ENCODE measurements around the gene ATP2A3. TPM values are rescaled to one million over a fixed set of nuclear protein-coding genes. Genes with fewer than 3 reads are reported as not detected.

ATP2A3 gene
- total RNA-seq, 4 donors from 2014 or later = 78.6 to 231 (median 112) TPM

DNA sequence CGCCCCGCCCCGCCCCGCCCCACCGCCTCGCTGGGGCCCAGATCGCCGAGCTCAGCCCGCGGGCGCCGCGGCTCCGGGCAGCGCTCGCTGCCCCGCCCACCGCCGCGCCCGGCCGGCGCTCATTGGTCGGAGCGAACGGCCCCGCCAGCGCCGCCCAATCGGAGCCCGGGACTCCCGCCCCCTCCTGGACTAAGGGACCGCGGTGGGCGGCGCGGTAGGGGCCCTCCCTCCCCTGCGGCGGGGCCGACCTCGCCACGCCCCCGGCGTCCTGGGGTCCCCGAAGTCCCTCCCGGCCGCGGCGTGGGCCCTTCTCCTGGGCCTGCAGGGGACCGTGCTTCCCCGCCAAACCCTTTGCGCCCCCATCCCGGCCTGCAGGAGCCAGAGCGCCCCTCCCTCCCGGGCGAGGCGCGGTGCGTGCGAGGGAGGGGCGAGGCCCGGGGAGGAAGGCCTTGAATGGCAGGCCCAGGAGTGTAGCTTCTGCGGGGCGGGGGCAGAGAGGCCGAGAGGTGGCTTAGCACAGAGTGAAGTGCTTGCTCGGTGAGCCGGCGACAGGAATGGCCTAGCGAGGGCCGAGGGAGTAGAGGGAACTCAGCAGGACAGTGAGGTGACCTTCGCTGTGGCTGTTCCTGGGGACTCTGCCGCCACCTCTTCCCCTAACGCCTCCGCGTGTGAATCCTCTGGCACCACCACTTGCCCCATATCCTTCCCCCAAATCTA, 71.1 kb downstream of the ATP2A3 start, which contains the start of gene CAMKK1:
Gene CAMKK1, minus strand, starts transcription at position 51 of the 717 bp plus-strand sequence. CDS start 7,366 bp downstream, outside the sequence.
- no peaks in the 10 kb centered on the region for H3K9me3 ChIP-seq
- no peaks in the 10 kb centered on the region for H3K27me3 ChIP-seq
- peaks cover 10 to 54% (median 21%) of the 10 kb centered on the region in 4 donors for H3K4me1 ChIP-seq
- peak; percentile 89 to 96 (median 95) for DNase-seq
- peak in 1 of 2 donors; percentile 52 for TF ChIP-seq POLR2A (IDR thresholded peaks at IDR 0.05)
- TF ChIP-seq, protein P1, sequence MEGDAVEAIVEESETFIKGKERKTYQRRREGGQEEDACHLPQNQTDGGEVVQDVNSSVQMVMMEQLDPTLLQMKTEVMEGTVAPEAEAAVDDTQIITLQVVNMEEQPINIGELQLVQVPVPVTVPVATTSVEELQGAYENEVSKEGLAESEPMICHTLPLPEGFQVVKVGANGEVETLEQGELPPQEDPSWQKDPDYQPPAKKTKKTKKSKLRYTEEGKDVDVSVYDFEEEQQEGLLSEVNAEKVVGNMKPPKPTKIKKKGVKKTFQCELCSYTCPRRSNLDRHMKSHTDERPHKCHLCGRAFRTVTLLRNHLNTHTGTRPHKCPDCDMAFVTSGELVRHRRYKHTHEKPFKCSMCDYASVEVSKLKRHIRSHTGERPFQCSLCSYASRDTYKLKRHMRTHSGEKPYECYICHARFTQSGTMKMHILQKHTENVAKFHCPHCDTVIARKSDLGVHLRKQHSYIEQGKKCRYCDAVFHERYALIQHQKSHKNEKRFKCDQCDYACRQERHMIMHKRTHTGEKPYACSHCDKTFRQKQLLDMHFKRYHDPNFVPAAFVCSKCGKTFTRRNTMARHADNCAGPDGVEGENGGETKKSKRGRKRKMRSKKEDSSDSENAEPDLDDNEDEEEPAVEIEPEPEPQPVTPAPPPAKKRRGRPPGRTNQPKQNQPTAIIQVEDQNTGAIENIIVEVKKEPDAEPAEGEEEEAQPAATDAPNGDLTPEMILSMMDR (IDR thresholded peaks at IDR 0.05) = peak in 2 of 6 experiments; percentile 9 to 12
- H3K36me3 ChIP-seq = no peaks in the 10 kb centered on the region
- peak within 1 kb of the TSS; percentile 79 to 89 (median 86) for H3K27ac ChIP-seq
- peak within 1 kb of the TSS; percentile 63 to 86 (median 74) for H3K4me3 ChIP-seq

DNA sequence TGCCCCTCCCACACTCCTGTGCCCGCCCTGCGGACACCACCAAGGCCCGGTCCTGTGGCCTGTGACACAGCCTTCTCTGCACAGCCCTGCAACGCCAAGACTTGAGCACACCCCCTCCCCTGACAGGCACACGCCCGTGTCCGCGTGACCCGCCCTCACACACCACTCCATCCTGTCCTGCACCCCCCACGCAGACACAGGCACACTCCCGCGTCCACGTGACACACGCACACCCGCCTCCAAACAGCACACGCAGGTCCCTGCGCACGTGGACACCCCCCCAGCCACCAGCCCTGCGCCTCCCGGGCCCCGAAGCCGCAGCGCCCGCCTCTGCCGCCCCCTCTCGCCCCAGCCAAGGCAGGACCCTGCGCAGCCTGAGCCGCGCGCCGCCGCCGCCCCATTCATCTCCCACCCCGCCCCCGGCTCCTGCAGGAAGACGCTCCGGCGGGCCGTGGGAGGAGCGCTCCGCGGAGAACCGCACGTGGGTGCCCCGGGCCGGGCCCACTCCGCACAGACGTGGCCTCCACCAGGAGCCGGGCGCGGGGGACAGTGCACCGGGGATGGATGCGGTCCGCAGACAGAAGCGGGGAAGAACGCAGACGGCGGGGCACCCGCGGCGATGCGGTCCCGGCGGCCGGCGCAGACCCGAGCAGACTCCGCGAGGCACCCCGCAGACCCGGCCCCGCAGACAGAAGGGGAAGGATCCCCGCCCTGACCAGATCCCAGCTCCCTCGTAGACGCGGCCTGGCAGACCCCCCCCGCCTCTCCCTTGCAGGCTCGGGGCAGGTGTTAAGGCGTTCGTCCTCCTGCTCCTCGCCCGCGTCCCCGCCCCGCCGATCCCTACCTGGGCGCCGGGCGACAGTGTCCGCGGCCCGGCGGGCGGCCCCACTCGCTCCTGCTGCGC, 71.9 kb downstream of the ATP2A3 start:
- peak; percentile 77 to 92 (median 92) for DNase-seq
- Histone ChIP-seq H3K4me3 (peak overlapping the region; percentile 63 to 86 (median 74)), H3K4me1 (peaks cover 13 to 62% (median 27%) of the 10 kb centered on the region in 4 donors), H3K27me3 (no peaks in the 10 kb centered on the region), H3K9me3 (no peaks in the 10 kb centered on the region), H3K36me3 (no peaks in the 10 kb centered on the region), H3K27ac (peak overlapping the region; percentile 59 to 89 (median 86))
- TF ChIP-seq, protein P1 (IDR thresholded peaks at IDR 0.05) = no peak
- TF ChIP-seq POLR2A (IDR thresholded peaks at IDR 0.05) = no peak

- DNase-seq = no peak
Measured at GRCh38 chr17:3891626-3892094, 72.6 kb downstream of the ATP2A3 start.

DNA sequence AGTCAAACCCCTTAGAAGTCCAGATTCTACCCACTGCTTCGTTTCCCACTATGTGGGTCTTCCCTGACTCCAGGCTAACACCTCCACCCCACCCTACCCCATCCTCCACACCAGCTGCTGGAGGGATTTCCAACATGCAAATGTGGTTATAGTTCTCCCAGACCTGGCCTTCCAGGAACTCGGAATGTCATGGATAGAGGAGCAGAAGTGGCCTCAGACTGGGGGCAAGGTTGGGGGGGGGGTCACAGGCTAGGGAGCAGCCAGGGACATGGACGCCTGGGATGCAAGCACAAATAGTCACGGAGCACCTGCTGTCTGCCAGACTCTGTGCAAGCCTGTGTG, 73.4 kb downstream of the ATP2A3 start:
- Histone ChIP-seq H3K4me3 (no peak overlapping the region), H3K4me1 (peaks cover 13 to 66% (median 38%) of the 10 kb centered on the region in 4 donors), H3K36me3 (no peaks in the 10 kb centered on the region), H3K27me3 (no peaks in the 10 kb centered on the region), H3K9me3 (no peaks in the 10 kb centered on the region), H3K27ac (peak overlapping the region in 2 of 4 donors; percentile 86 to 87)
- no peak for TF ChIP-seq POLR2A (IDR thresholded peaks at IDR 0.05)
- TF ChIP-seq, protein P1 (IDR thresholded peaks at IDR 0.05) = no peak
- DNase-seq = no peak

More at GRCh38 chr17:3891626-3892094, 72.6 kb downstream of the ATP2A3 start:
- Histone ChIP-seq H3K4me3 (peak overlapping the region; percentile 63 to 86 (median 74)), H3K27ac (peak overlapping the region in 3 of 4 donors; percentile 86 to 89 (median 87)), H3K4me1 (peaks cover 13 to 67% (median 34%) of the 10 kb centered on the region in 4 donors), H3K27me3 (no peaks in the 10 kb centered on the region), H3K36me3 (no peaks in the 10 kb centered on the region), H3K9me3 (no peaks in the 10 kb centered on the region)
- no peak for TF ChIP-seq POLR2A (IDR thresholded peaks at IDR 0.05)
- TF ChIP-seq, protein P1 (IDR thresholded peaks at IDR 0.05) = no peak

DNA sequence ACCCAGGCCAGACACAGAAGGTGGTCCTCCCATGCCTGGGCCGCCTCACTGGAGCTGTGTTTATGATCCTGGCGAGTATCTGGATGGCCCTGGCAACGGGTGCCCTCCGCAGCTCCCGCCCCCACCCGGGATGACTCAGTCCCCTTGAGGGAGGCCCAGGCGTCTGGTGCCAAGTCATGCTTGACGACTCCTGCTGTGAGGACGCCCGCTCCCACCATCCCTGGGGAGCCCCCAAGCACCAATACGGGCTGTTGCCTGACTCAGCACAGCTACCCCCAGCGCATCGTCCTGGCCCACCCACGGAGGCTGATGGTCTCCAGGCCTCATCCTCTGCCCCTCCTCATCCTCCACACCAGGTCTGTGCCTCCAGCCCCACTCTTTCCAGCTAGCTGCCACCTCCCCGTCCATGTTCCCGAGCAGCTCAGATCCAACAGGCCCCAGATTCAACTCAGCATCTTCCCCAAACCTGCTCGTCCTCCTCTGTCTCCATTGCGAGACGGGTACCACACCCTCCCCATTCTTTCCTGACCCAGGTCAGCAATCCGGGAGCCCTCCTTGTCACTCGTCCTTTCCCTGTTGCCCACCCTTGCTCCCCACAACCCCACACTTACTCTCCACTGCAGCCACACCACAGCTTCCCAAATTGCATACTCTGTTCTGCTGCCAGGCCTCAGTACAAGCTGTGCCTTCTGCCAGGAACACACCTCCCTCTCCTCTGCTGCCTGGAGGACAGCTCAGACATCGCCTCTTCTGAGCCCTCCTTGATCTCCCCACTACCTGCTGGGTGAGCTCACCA, 74.0 kb downstream of the ATP2A3 start:
- TF ChIP-seq POLR2A (IDR thresholded peaks at IDR 0.05) = no peak
- TF ChIP-seq, protein P1 (IDR thresholded peaks at IDR 0.05) = no peak
- Histone ChIP-seq H3K27me3 (no peaks in the 10 kb centered on the region), H3K27ac (peak overlapping the region; percentile 47 to 87 (median 68)), H3K4me1 (peaks cover 13 to 60% (median 38%) of the 10 kb centered on the region in 4 donors), H3K9me3 (no peaks in the 10 kb centered on the region), H3K36me3 (no peaks in the 10 kb centered on the region), H3K4me3 (no peak overlapping the region)
- peak in 1 of 3 donors; percentile 69 for DNase-seq
